NOMO-1 treated with DMSO at 0.1 percent for 48 hours (cell line): ENCODE results near the gene KRTAP12-4.
"Not testable (repeated sequence)": the region's sequence is repeated elsewhere in the genome, so short reads cannot be mapped to it uniquely, and the experiment has no call there.

Experiments used
- DNase-seq: peaks from one replicate; lab custom pipeline; 2025; ENCODE audit not compliant: unreplicated experiment; lab: John Stamatoyannopoulos, UW

KRTAP12-4 gene

GRCh38 chr21:44613386-44614155, 40.9 kb downstream of the KRTAP12-4 start:
- no peak for DNase-seq

GRCh38 chr21:44612669-44613229, 41.7 kb downstream of the KRTAP12-4 start:
- no peak for DNase-seq

GRCh38 chr21:44612029-44612486, 42.4 kb downstream of the KRTAP12-4 start, which contains the start of gene KRTAP10-8:
TSS of gene KRTAP10-8 (plus strand) at chr21:44612079. CDS start at chr21:44612101, 22 bp downstream.
- no peak for DNase-seq

- DNase-seq, result no peak
Observed at GRCh38 chr21:44611551-44611950, 42.9 kb downstream of the KRTAP12-4 start.

- DNase-seq, result not testable (repeated sequence)
Observed at GRCh38 chr21:44610157-44610843, 44.2 kb downstream of the KRTAP12-4 start.

- DNase-seq, result no peak
Observed at GRCh38 chr21:44609193-44609592, 45.3 kb downstream of the KRTAP12-4 start.

GRCh38 chr21:44606495-44606894, 48.0 kb downstream of the KRTAP12-4 start:
- no peak for DNase-seq
